Adrenal gland (tissue), 12 donors: ENCODE results near the gene INHBB. TPM values are rescaled to one million over a fixed set of nuclear protein-coding genes. Genes with fewer than 3 reads are reported as not detected.

Source experiments
- DNase-seq, 7 donors: peaks; one replicate each; pipeline ENCODE4 v3.0.0-alpha.2; 2019 to 2020
- H3K27ac ChIP-seq, 5 donors: fragments of 200-600 bp; sonication (generic) in 4 of 5; 1 replicate in 3 of 5; 2 replicates in 2 of 5; pipeline versions ENCODE4 v1.5.1 to v1.8.0; 2016 to 2020; ENCODE audit warnings: mild to moderate bottlenecking in 1 of 5
- H3K27me3 ChIP-seq: fragments of 200-600 bp; 2 replicates; pipeline ENCODE4 v1.8.0; 2021
- H3K36me3 ChIP-seq, 2 donors: fragments of 200-600 bp; replicated peaks in 1 of 2; 1 replicate in 1 of 2; 2 replicates in 1 of 2; pipeline versions ENCODE4 v1.5.1 to v1.8.0; 2018 to 2022
- H3K4me1 ChIP-seq, 2 donors: fragments of 200-600 bp; replicated peaks in 1 of 2; 1 replicate in 1 of 2; 2 replicates in 1 of 2; pipeline versions ENCODE4 v1.5.1 to v1.8.0; 2018 to 2021
- H3K4me3 ChIP-seq, 4 donors: fragments of 200-600 bp; sonication (generic) in 3 of 4; one replicate each; pipeline ENCODE4 v1.5.1; 2016 to 2018
- H3K9me3 ChIP-seq, 3 donors: fragments of 200-600 bp; sonication (generic) in 1 of 3; replicated peaks in 1 of 3; 1 replicate in 2 of 3; 2 replicates in 1 of 3; pipeline versions ENCODE4 v1.5.1 to v1.8.0; 2016 to 2021
- CTCF ChIP-seq, 6 experiments: fragments of 450-650 bp in 4 of 6; fragments of 200-600 bp in 2 of 6; sonication (generic) in 1 of 6; IDR thresholded peaks; 1 replicate in 5 of 6; 2 replicates in 1 of 6; pipeline versions ENCODE4 v1.5.1 to v1.8.0; 2016 to 2021; ENCODE audit warnings: antibody characterized with exemption in 6 of 6, mild to moderate bottlenecking in 2 of 6, moderate library complexity in 1 of 6
- POLR2A ChIP-seq, 2 donors: fragments of 450-650 bp; IDR thresholded peaks; one replicate each; pipeline ENCODE4 v1.6.1; 2017; ENCODE audit warnings: antibody characterized with exemption in 2 of 2, mild to moderate bottlenecking in 2 of 2, moderate library complexity in 1 of 2
- WGBS, 4 donors: extraction: QIAGEN DNeasy Blood & Tissue Kit in 2 of 4; methylation state at CpG; one replicate each; pipeline versions ENCODE4 v1.1.5 to v1.1.7; 2013 to 2017; 5-methylcytosine and 5-hydroxymethylcytosine counted together
- intact Hi-C, 2 donors: fragments of 100-400 bp; cut with DNase I; formaldehyde crosslinking; loops; one replicate each; pipeline versions ENCODE4 v1.14.1 to v1.15.0; 2022 to 2023
- polyA plus RNA-seq, 3 donors: library from polyadenylated mRNA; stranded (reverse); fragments of 200-250 nt in 2 of 3; fragments of 350-450 nt in 1 of 3; fragmentation: Illumina TruSeq in 1 of 3; extraction: RNeasy Lipid Tissue Mini Kit (QIAGEN cat#74804) in 1 of 3; gene quantifications; one replicate each; pipeline ENCODE4 v1.2.3, GENCODE V29; 2013 to 2014
- total RNA-seq, 9 donors: library from RNA; depleted of rRNA in 4 of 9; stranded (reverse); fragments of >200 nt in 4 of 9; fragments of 120-200 nt in 1 of 9; fragmentation: NEBNext Ultra II Directional in 1 of 9; extraction: Animal tissue kit (Norgen Biotek cat#: 25700) in 1 of 9; gene quantifications; one replicate each; pipeline versions ENCODE4 v1.1.0 to v1.2.4, GENCODE V29; 2013 to 2023
- donor health status: healthy with polysubstance abuse.
- donor health status: Bipolar disorder and iron deficiency.
- donor health status: DM: yes; HTN: yes; CAD: no.
- donor health status: DM: no; HTN: no; CAD: no.
- donor health status: DM: no; HTN: no; CAD: no.
- donor health status: DM: yes; HTN: yes; CAD: no.

The INHBB gene
- total and polyA plus RNA-seq, 12 donors = 0.28 to 9.1 (median 6.8) TPM

GRCh38 chr2:120367221-120367620 is 21.3 kb downstream of the INHBB start:
- no peaks in the 10 kb centered on the region for H3K9me3 ChIP-seq
- intact Hi-C loops = no loop called here
- H3K4me3 ChIP-seq = no peak overlapping the region
- TF ChIP-seq POLR2A (IDR thresholded peaks at IDR 0.05) = no peak
- no peak for TF ChIP-seq CTCF (IDR thresholded peaks at IDR 0.05)
- H3K27ac ChIP-seq = no peak overlapping the region
- H3K36me3 ChIP-seq = no peaks in the 10 kb centered on the region
- no peaks in the 10 kb centered on the region for H3K27me3 ChIP-seq
- WGBS, 4 donors = 62 to 76% (median 70%) methylated on average over 8 of the region's 8 CpGs
- DNase-seq = no peak
- H3K4me1 ChIP-seq = no peaks in the 10 kb centered on the region

DNA sequence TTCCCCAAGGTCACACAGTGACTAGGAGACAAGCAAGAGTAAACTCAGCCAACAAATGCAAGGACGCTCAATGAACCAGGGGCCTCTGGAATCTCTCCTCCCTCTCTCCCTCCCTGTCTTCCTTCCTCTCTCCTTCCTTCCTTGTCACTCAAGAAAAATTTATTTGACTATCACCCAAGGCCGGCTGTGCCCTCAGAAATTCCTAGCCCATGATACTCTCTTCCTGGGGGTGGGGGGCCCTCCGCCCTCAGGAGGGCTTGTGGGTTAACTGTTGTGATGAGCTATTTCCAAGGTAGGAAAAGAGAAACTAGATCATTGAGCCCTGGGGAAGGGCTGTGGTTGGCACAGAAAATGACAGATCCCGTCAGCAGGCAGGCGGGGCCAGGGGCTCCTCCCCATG is 21.7 kb downstream of the INHBB start:
- 28 to 50% (median 40%) methylated on average over 3 to 5 of the region's 5 CpGs for WGBS, 4 donors
- H3K27ac ChIP-seq = no peak overlapping the region
- H3K4me1 ChIP-seq = no peaks in the 10 kb centered on the region
- no peaks in the 10 kb centered on the region for H3K27me3 ChIP-seq
- no peak for DNase-seq
- H3K36me3 ChIP-seq = no peaks in the 10 kb centered on the region
- intact Hi-C loops = no loop called here
- H3K4me3 ChIP-seq = no peak overlapping the region
- TF ChIP-seq CTCF (IDR thresholded peaks at IDR 0.05) = no peak
- no peak for TF ChIP-seq POLR2A (IDR thresholded peaks at IDR 0.05)
- H3K9me3 ChIP-seq = no peaks in the 10 kb centered on the region

GRCh38 chr2:120368086-120368485 is 22.1 kb downstream of the INHBB start:
- WGBS, 4 donors = 73 to 84% (median 77%) methylated on average over 1 to 3 of the region's 3 CpGs
- no peak for DNase-seq
- intact Hi-C loops = no loop called here
- no peaks in the 10 kb centered on the region for H3K36me3 ChIP-seq
- no peak overlapping the region for H3K27ac ChIP-seq
- H3K27me3 ChIP-seq = no peaks in the 10 kb centered on the region
- no peaks in the 10 kb centered on the region for H3K4me1 ChIP-seq
- no peak overlapping the region for H3K4me3 ChIP-seq
- no peaks in the 10 kb centered on the region for H3K9me3 ChIP-seq
- TF ChIP-seq POLR2A (IDR thresholded peaks at IDR 0.05) (no peak), CTCF (IDR thresholded peaks at IDR 0.05) (no peak)

DNA sequence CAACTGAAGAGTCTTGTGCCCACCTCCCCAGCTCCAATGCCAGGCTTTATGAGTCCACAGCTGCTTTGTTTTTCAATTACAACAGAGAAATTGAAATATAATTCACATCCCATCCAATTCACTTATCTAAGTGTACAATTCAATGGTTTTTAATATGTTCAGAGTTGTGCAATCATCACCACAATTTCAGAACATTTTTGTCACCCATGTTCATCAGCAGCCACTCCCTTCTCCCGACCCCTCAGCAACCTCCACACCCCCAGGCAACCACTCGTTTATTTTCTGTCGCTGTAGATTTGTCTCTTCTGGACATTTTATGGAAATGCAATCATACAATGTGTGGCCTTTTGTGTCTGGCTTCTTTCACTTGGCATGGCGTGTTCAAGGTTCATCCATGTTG is 23.3 kb downstream of the INHBB start:
- 91 to 94% (median 93%) methylated on average over 4 of the region's 4 CpGs for WGBS, 4 donors
- Histone ChIP-seq H3K27me3 (no peaks in the 10 kb centered on the region), H3K4me3 (no peak overlapping the region), H3K36me3 (no peaks in the 10 kb centered on the region), H3K4me1 (no peaks in the 10 kb centered on the region), H3K9me3 (no peaks in the 10 kb centered on the region), H3K27ac (no peak overlapping the region)
- DNase-seq = no peak
- TF ChIP-seq CTCF (IDR thresholded peaks at IDR 0.05) = no peak
- no peak for TF ChIP-seq POLR2A (IDR thresholded peaks at IDR 0.05)
- intact Hi-C loops = no loop called here
